Uterus (tissue), 4 donors: ENCODE measurements around the gene LCE2D. TPM values are rescaled to one million over a fixed set of nuclear protein-coding genes. Genes with fewer than 3 reads are reported as not detected.
"Not testable (repeated sequence)": the region's sequence is repeated elsewhere in the genome, so short reads cannot be mapped to it uniquely, and the experiment has no call there.

Experiments used
- DNase-seq, 2 donors: peaks; one replicate each; pipeline ENCODE4 v3.0.0-alpha.2; 2019 to 2020
- H3K27ac ChIP-seq, 2 donors: fragments of 200-600 bp; sonication (generic); 1 replicate in 1 of 2; 2 replicates in 1 of 2; pipeline ENCODE4 v1.5.1; 2016 to 2018
- H3K27me3 ChIP-seq, 2 donors: fragments of 200-600 bp; sonication (generic); one replicate each; pipeline ENCODE4 v1.5.1; 2018 to 2019; ENCODE audit warnings: control low read depth in 1 of 2
- H3K36me3 ChIP-seq, 2 donors: fragments of 200-600 bp; sonication (generic); one replicate each; pipeline ENCODE4 v1.5.1; 2019; ENCODE audit warnings: control low read depth in 1 of 2
- H3K4me1 ChIP-seq, 2 donors: fragments of 200-600 bp; sonication (generic); one replicate each; pipeline ENCODE4 v1.5.1; 2018 to 2019; ENCODE audit warnings: control low read depth in 1 of 2
- H3K4me3 ChIP-seq, 2 donors: fragments of 200-600 bp; sonication (generic); 1 replicate in 1 of 2; 2 replicates in 1 of 2; pipeline ENCODE4 v1.5.1; 2018 to 2019; ENCODE audit warnings: mild to moderate bottlenecking in 1 of 2
- H3K9me3 ChIP-seq, 2 donors: fragments of 200-600 bp; sonication (generic); one replicate each; pipeline ENCODE4 v1.5.1; 2019; ENCODE audit warnings: control low read depth in 1 of 2
- CTCF ChIP-seq, 4 experiments: fragments of 200-600 bp in 2 of 4; fragments of 450-650 bp in 2 of 4; sonication (generic) in 2 of 4; IDR thresholded peaks; one replicate each; pipeline ENCODE4 v1.5.1; 2016 to 2019; ENCODE audit warnings: antibody characterized with exemption in 4 of 4, mild to moderate bottlenecking in 2 of 4, moderate library complexity in 1 of 4
- POLR2A ChIP-seq, 2 donors: fragments of 450-650 bp; IDR thresholded peaks; one replicate each; pipeline ENCODE4 v1.6.1; 2016; ENCODE audit warnings: antibody characterized with exemption in 2 of 2, mild to moderate bottlenecking in 1 of 2, moderate library complexity in 1 of 2
- intact Hi-C: fragments of 100-400 bp; cut with DNase I; formaldehyde crosslinking; loops from one replicate; pipeline ENCODE4 v1.15.1; 2023; ENCODE audit warnings: low total_unique reads
- total RNA-seq, 4 donors: library from RNA; depleted of rRNA in 3 of 4; stranded (reverse); fragments of >200 nt in 3 of 4; gene quantifications; one replicate each; pipeline versions ENCODE4 v1.1.0 to v1.2.4, GENCODE V29; 2014 to 2023
- donor health status: DM: yes; HTN: yes; CAD: no.

LCE2D gene
- total RNA-seq, 4 donors from 2014 or later = not detected

- Histone ChIP-seq H3K27me3 (no peaks in the 10 kb centered on the region), H3K27ac (no peak overlapping the region), H3K4me3 (no peak overlapping the region), H3K9me3 (no peaks in the 10 kb centered on the region), H3K4me1 (no peaks in the 10 kb centered on the region), H3K36me3 (no peaks in the 10 kb centered on the region)
- intact Hi-C loops = no loop called here
- TF ChIP-seq POLR2A (IDR thresholded peaks at IDR 0.05) (no peak), CTCF (IDR thresholded peaks at IDR 0.05) (no peak)
- no peak for DNase-seq
These were observed 4.5 kb downstream of the LCE2D start for GRCh38 chr1:152667648-152668047.

- H3K36me3 ChIP-seq = no peaks in the 10 kb centered on the region
- TF ChIP-seq CTCF (IDR thresholded peaks at IDR 0.05) = no peak
- no peak for TF ChIP-seq POLR2A (IDR thresholded peaks at IDR 0.05)
- no peak overlapping the region for H3K4me3 ChIP-seq
- intact Hi-C loops = no loop called here
- no peak overlapping the region for H3K27ac ChIP-seq
- H3K4me1 ChIP-seq = no peaks in the 10 kb centered on the region
- no peaks in the 10 kb centered on the region for H3K9me3 ChIP-seq
- H3K27me3 ChIP-seq = no peaks in the 10 kb centered on the region
- no peak for DNase-seq
These were observed 9.8 kb downstream of the LCE2D start for GRCh38 chr1:152673016-152673415.

- H3K27ac ChIP-seq, DNase-seq, H3K36me3 ChIP-seq, H3K27me3 ChIP-seq, intact Hi-C loops, H3K9me3 ChIP-seq, H3K4me1 ChIP-seq, H3K4me3 ChIP-seq: not testable (repeated sequence)
These were observed 11.8 kb downstream of the LCE2D start, which contains the start of gene LCE2C for GRCh38 chr1:152674983-152675382. TSS of gene LCE2C (plus strand) at chr1:152675279. CDS start at chr1:152676016, 737 bp downstream.

GRCh38 chr1:152679459-152679858 is 16.3 kb downstream of the LCE2D start:
- no peaks in the 10 kb centered on the region for H3K9me3 ChIP-seq
- no peak for DNase-seq
- H3K36me3 ChIP-seq = no peaks in the 10 kb centered on the region
- no peaks in the 10 kb centered on the region for H3K4me1 ChIP-seq
- H3K27ac ChIP-seq = no peak overlapping the region
- H3K4me3 ChIP-seq = no peak overlapping the region
- no peak for TF ChIP-seq CTCF (IDR thresholded peaks at IDR 0.05)
- no peak for TF ChIP-seq POLR2A (IDR thresholded peaks at IDR 0.05)
- intact Hi-C loops = no loop called here
- no peaks in the 10 kb centered on the region for H3K27me3 ChIP-seq

- Histone ChIP-seq H3K27me3 (no peaks in the 10 kb centered on the region), H3K27ac (no peak overlapping the region), H3K4me3 (no peak overlapping the region), H3K9me3 (no peaks in the 10 kb centered on the region), H3K36me3 (no peaks in the 10 kb centered on the region), H3K4me1 (no peaks in the 10 kb centered on the region)
- DNase-seq = no peak
- no peak for TF ChIP-seq POLR2A (IDR thresholded peaks at IDR 0.05)
- no peak for TF ChIP-seq CTCF (IDR thresholded peaks at IDR 0.05)
- intact Hi-C loops = no loop called here
These were observed 18.4 kb downstream of the LCE2D start for GRCh38 chr1:152681616-152682015.

GRCh38 chr1:152683846-152684245 is 20.7 kb downstream of the LCE2D start:
- TF ChIP-seq POLR2A (IDR thresholded peaks at IDR 0.05) (no peak), CTCF (IDR thresholded peaks at IDR 0.05) (no peak)
- no peaks in the 10 kb centered on the region for H3K9me3 ChIP-seq
- H3K4me1 ChIP-seq = no peaks in the 10 kb centered on the region
- H3K27me3 ChIP-seq = no peaks in the 10 kb centered on the region
- H3K4me3 ChIP-seq = no peak overlapping the region
- intact Hi-C loops = no loop called here
- no peaks in the 10 kb centered on the region for H3K36me3 ChIP-seq
- DNase-seq = no peak
- H3K27ac ChIP-seq = no peak overlapping the region

GRCh38 chr1:152685823-152686222 is 22.6 kb downstream of the LCE2D start, which contains the start of gene LCE2B:
TSS of gene LCE2B (plus strand) at chr1:152686123. CDS start at chr1:152686844, 721 bp downstream.
- H3K27me3 ChIP-seq, H3K4me3 ChIP-seq, H3K9me3 ChIP-seq, DNase-seq, H3K27ac ChIP-seq, H3K36me3 ChIP-seq, intact Hi-C loops, H3K4me1 ChIP-seq: not testable (repeated sequence)
